OCI-LY1 (cell line): ENCODE results near the gene EIF1B.

ENCODE experiments used
- CTCF ChIP-seq: fragments of 200-600 bp; sonication (generic), shearing (Covaris generic); IDR thresholded peaks from 2 replicates; pipeline ENCODE4 v1.5.1; 2017; ENCODE audit warnings: mild to moderate bottlenecking, antibody characterized with exemption, low read length, moderate library complexity, mixed read lengths
- EZH2 ChIP-seq: fragments of 200-600 bp; sonication (generic), shearing (Covaris generic); IDR thresholded peaks from 2 replicates; pipeline ENCODE4 v1.8.0; 2017; ENCODE audit warnings: borderline replicate concordance, mixed run types, mild to moderate bottlenecking, antibody characterized with exemption, low read length, moderate library complexity, mixed read lengths

- TF ChIP-seq EZH2: no peak
- no peak for TF ChIP-seq CTCF
Observed at GRCh38 chr3:40309925-40310695, 603 bp downstream of the EIF1B start.
